BJ (cell line): ENCODE data around the gene B4GALT7. TPM values are rescaled to one million over a fixed set of nuclear protein-coding genes. Genes with fewer than 3 reads are reported as not detected.

Experiments used
- CTCF ChIA-PET: fragments of 350-600 bp; formaldehyde crosslinking; extraction: SDS; loops from one replicate; lab custom pipeline; 2021; ENCODE audit warnings: antibody characterized with exemption, inconsistent platforms; lab: Yijun Ruan, JAX
- POLR2A ChIA-PET: fragments of 300-600 bp; sonication (Branson Sonifier 250); formaldehyde crosslinking; extraction: SDS; loops from one replicate; lab custom pipeline; 2021; ENCODE audit warnings: antibody characterized with exemption; lab: Charles Lee
- DNase-seq: peaks from one replicate; pipeline ENCODE4 v3.0.0-alpha.2; 2011; ENCODE audit warnings: low read depth
- H3K27me3 ChIP-seq: 2 replicates; pipeline ENCODE4 v1.6.0; 2011; ENCODE audit warnings: low read length; ENCODE audit not compliant: control insufficient read depth, insufficient read depth
- H3K36me3 ChIP-seq: 2 replicates; pipeline ENCODE4 v1.5.1; 2011; ENCODE audit warnings: low read length; ENCODE audit not compliant: control insufficient read depth, insufficient read depth
- H3K4me3 ChIP-seq: 2 replicates; pipeline ENCODE4 v1.5.1; 2011; ENCODE audit warnings: low read depth, mild to moderate bottlenecking, control low read depth, low read length
- CTCF ChIP-seq: IDR thresholded peaks from 2 replicates; pipeline ENCODE4 v1.5.1; 2011; ENCODE audit warnings: low read depth, mild to moderate bottlenecking, control low read depth, inconsistent platforms, low read length, moderate library complexity; ENCODE audit not compliant: insufficient read depth
- polyA plus RNA-seq: library from polyadenylated mRNA; depleted of rRNA; stranded (reverse); fragments of >200 nt; gene quantifications from 2 replicates; pipeline ENCODE4 v1.2.3, GENCODE V29; 2011

The B4GALT7 gene
- polyA plus RNA-seq, 1 experiment, result 39.5 TPM

GRCh38 chr5:177592010-177592834 is 7.7 kb upstream of the B4GALT7 start, which contains the start of gene TMED9:
TSS of gene TMED9 (plus strand) at chr5:177592203. CDS start at chr5:177592215, 12 bp downstream.
- ChIA-PET POLR2A (interaction anchor here (0.6 to 0.7 kb wide), 2 partner anchors 400 to 456 kb away, joined by 3 to 7 read pairs; no protein-coding TSS in a partner anchor), CTCF (interaction anchor here (0.8 to 1.6 kb wide), 6 partner anchors 15 to 135 kb away, joined by 3 to 5 read pairs (median 4); no protein-coding TSS in a partner anchor)
- peaks cover 4% of the 10 kb centered on the region; the same call in 1 of the 2 replicates for H3K27me3 ChIP-seq
- H3K36me3 ChIP-seq, result peaks cover 24% of the 10 kb centered on the region
- DNase-seq, result peak; percentile 39
- no peak for TF ChIP-seq CTCF
- H3K4me3 ChIP-seq, result peak within 1 kb of the TSS; percentile 77

- DNase-seq, result no peak
- H3K36me3 ChIP-seq, result peaks cover 24% of the 10 kb centered on the region
- no peak for TF ChIP-seq CTCF
- H3K27me3 ChIP-seq, result peaks cover 4% of the 10 kb centered on the region; the same call in 1 of the 2 replicates
- POLR2A ChIA-PET, result interaction anchor here (0.6 to 0.7 kb wide), 3 partner anchors 47 to 457 kb away, joined by 3 to 7 read pairs (median 4); no protein-coding TSS in a partner anchor
- CTCF ChIA-PET, result interaction anchor here (0.8 to 1.6 kb wide), 4 partner anchors 14 to 136 kb away, joined by 3 to 5 read pairs (median 4); no protein-coding TSS in a partner anchor
- H3K4me3 ChIP-seq, result peak overlapping the region; percentile 77
Observed at GRCh38 chr5:177592905-177593304, 7.0 kb upstream of the B4GALT7 start.

- DNase-seq, result no peak
- CTCF ChIA-PET, result interaction anchor here (1.6 kb wide), 1 partner anchor 14 kb away, joined by 5 read pairs; no protein-coding TSS in a partner anchor
- no peak overlapping the region for H3K4me3 ChIP-seq
- peaks cover 4% of the 10 kb centered on the region; the same call in 1 of the 2 replicates for H3K27me3 ChIP-seq
- POLR2A ChIA-PET, result no interaction called here
- peaks cover 24% of the 10 kb centered on the region for H3K36me3 ChIP-seq
- TF ChIP-seq CTCF, result no peak
Observed at GRCh38 chr5:177593511-177593910, 6.4 kb upstream of the B4GALT7 start.

GRCh38 chr5:177594071-177594470 is 5.9 kb upstream of the B4GALT7 start:
- no peak overlapping the region for H3K4me3 ChIP-seq
- no peak for TF ChIP-seq CTCF
- DNase-seq, result no peak
- peaks cover 2% of the 10 kb centered on the region; the same call in 1 of the 2 replicates for H3K27me3 ChIP-seq
- POLR2A ChIA-PET, result no interaction called here
- peaks cover 24% of the 10 kb centered on the region for H3K36me3 ChIP-seq
- CTCF ChIA-PET, result no interaction called here

GRCh38 chr5:177595026-177595585 is 4.8 kb upstream of the B4GALT7 start:
- CTCF ChIA-PET, result interaction anchor here (2.1 kb wide), 1 partner anchor 94 kb away, joined by 5 read pairs; no protein-coding TSS in a partner anchor

More at GRCh38 chr5:177595026-177595585, 4.8 kb upstream of the B4GALT7 start:
- Histone ChIP-seq H3K36me3 (peaks cover 24% of the 10 kb centered on the region), H3K4me3 (no peak overlapping the region), H3K27me3 (peaks cover 2% of the 10 kb centered on the region; the same call in 1 of the 2 replicates)
- TF ChIP-seq CTCF, result no peak
- POLR2A ChIA-PET, result no interaction called here
- DNase-seq, result no peak
